ENCODE measurements around the gene MLANA. TPM values are rescaled to one million over a fixed set of nuclear protein-coding genes. Genes with fewer than 3 reads are reported as not detected.

Gene MLANA
- polyA plus RNA-seq, 1 experiment = not detected

DNA sequence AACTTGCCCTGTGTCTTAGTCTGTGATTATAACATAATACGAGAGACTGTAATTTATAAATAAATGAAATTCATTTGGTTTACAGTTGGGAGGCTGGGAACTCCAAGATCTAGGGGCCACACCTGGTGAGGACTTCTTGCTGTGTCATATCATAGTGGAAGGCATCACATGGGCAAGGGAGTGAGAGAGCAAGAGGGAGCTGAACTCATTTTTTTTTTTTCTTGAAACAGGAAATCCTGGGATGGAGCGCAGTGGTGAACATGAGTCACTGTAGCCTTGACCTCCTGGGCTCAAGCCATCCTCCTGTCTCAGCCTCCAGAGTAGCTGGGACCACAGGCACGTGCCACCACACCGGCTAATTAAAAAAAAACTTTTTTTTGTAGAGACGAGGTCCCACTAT, 7.2 kb downstream of the MLANA start:
- no peaks in the 10 kb centered on the region for H3K27me3 ChIP-seq (ENCODE audit: control insufficient read depth, insufficient read depth, low read length)
- ChIA-PET POLR2A (no interaction called here), CTCF (interaction anchor here (0.6 to 5.2 kb wide), 2 partner anchors 12 to 1053 kb away, joined by 3 to 43 read pairs; no protein-coding TSS in a partner anchor)
- no peak overlapping the region for H3K4me3 ChIP-seq (ENCODE audit: low read depth, low read length)
- TF ChIP-seq, protein P1, sequence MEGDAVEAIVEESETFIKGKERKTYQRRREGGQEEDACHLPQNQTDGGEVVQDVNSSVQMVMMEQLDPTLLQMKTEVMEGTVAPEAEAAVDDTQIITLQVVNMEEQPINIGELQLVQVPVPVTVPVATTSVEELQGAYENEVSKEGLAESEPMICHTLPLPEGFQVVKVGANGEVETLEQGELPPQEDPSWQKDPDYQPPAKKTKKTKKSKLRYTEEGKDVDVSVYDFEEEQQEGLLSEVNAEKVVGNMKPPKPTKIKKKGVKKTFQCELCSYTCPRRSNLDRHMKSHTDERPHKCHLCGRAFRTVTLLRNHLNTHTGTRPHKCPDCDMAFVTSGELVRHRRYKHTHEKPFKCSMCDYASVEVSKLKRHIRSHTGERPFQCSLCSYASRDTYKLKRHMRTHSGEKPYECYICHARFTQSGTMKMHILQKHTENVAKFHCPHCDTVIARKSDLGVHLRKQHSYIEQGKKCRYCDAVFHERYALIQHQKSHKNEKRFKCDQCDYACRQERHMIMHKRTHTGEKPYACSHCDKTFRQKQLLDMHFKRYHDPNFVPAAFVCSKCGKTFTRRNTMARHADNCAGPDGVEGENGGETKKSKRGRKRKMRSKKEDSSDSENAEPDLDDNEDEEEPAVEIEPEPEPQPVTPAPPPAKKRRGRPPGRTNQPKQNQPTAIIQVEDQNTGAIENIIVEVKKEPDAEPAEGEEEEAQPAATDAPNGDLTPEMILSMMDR (IDR thresholded peaks at IDR 0.05; ENCODE audit: insufficient read depth, low read depth, low read length) = no peak
- no peak for DNase-seq (ENCODE audit: low read depth)
- no peaks in the 10 kb centered on the region for H3K36me3 ChIP-seq (ENCODE audit: control insufficient read depth, insufficient read depth, low read length)

DNA sequence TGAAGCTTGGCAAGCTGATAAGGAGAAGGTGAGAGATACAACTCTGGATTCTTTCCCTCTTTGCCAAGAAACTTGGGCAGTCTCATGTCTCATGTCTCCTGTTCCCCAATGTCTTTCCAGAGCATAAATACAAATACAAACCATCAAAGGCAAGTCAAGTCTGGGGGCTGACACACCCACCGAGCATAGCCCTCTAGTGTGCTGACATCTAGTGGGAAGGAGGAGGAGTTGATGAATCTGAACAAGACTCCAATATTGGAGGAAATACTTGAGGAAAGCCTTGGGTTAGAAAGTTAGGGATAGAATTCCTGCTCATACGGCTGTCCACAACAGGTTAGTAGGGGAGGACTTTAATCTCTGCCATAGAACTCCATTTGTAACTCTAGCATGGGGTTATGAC, 8.6 kb downstream of the MLANA start:
- CTCF ChIA-PET = interaction anchor here (2.0 kb wide), 1 partner anchor 155 kb away, joined by 7 read pairs; no protein-coding TSS in a partner anchor
- no peak for DNase-seq (ENCODE audit: low read depth)
- POLR2A ChIA-PET = no interaction called here
- Histone ChIP-seq H3K27me3 (ENCODE audit: control insufficient read depth, insufficient read depth, low read length) (no peaks in the 10 kb centered on the region), H3K4me3 (ENCODE audit: low read depth, low read length) (no peak overlapping the region), H3K36me3 (ENCODE audit: control insufficient read depth, insufficient read depth, low read length) (no peaks in the 10 kb centered on the region)
- TF ChIP-seq, protein P1 (IDR thresholded peaks at IDR 0.05; ENCODE audit: insufficient read depth, low read depth, low read length) = no peak

DNA sequence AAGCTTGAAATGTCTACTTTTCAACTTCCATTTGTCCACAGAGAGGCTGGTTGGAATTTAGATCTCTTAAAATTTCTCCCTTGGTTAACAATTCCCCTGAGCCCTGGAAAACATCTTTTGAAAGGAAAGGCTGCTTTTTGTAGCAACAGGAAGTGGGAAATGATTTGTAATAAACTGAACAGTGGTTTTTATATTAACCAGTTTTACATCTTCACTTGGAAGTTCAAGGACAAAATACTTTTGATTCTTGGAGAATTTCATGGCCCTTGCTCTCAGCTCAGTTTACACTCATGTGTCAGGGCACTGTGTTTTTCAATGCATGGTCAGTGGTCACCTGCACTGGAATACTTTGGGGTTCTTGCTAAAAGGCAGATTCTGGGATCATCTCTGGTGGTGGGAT, 9.9 kb downstream of the MLANA start:
- DNase-seq (ENCODE audit: low read depth) = no peak
- CTCF ChIA-PET = interaction anchor here (1.0 kb wide), 1 partner anchor 15 kb away, joined by 3 read pairs; no protein-coding TSS in a partner anchor
- TF ChIP-seq, protein P1 (IDR thresholded peaks at IDR 0.05; ENCODE audit: insufficient read depth, low read depth, low read length) = no peak
- Histone ChIP-seq H3K27me3 (ENCODE audit: control insufficient read depth, insufficient read depth, low read length) (no peaks in the 10 kb centered on the region), H3K4me3 (ENCODE audit: low read depth, low read length) (no peak overlapping the region), H3K36me3 (ENCODE audit: control insufficient read depth, insufficient read depth, low read length) (no peaks in the 10 kb centered on the region)
- POLR2A ChIA-PET = no interaction called here

DNA sequence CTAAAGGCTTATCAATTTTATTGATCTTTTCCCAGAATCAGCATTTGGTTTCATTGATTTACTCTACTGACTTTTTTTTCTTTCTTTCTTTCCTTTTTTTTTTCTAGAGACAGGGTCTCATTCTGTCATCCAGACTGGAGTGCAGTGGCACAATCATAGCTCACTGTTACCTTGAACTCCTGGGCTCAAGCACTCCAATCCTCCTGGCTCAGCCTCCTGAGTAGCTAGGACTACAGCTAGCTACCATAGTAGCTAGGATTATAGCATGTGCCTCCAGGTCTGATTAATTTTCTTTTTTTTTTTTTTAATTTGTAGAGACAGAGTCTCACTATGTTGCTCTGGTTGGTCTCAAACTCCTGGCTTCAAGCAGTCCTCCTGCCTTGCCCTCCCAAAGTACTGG, 11.7 kb downstream of the MLANA start:
- Histone ChIP-seq H3K27me3 (ENCODE audit: control insufficient read depth, insufficient read depth, low read length) (no peaks in the 10 kb centered on the region), H3K4me3 (ENCODE audit: low read depth, low read length) (no peak overlapping the region), H3K36me3 (ENCODE audit: control insufficient read depth, insufficient read depth, low read length) (no peaks in the 10 kb centered on the region)
- TF ChIP-seq, protein P1 (IDR thresholded peaks at IDR 0.05; ENCODE audit: insufficient read depth, low read depth, low read length) = no peak
- ChIA-PET CTCF (no interaction called here), POLR2A (no interaction called here)
- no peak for DNase-seq (ENCODE audit: low read depth)

DNA sequence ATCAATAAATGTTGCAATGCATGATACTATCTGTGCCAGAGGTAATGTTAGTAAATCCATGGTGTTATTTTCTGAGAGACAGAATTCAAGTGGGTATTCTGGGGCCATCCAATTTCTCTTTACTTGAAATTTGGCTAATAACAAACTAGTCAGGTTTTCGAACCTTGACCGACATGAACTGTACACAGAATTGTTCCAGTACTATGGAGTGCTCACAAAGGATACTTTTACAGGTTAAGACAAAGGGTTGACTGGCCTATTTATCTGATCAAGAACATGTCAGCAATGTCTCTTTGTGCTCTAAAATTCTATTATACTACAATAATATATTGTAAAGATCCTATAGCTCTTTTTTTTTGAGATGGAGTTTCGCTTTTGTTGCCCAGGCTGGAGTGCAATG, 18.2 kb downstream of the MLANA start:
- TF ChIP-seq, protein P1 (IDR thresholded peaks at IDR 0.05; ENCODE audit: insufficient read depth, low read depth, low read length) = no peak
- Histone ChIP-seq H3K27me3 (ENCODE audit: control insufficient read depth, insufficient read depth, low read length) (no peaks in the 10 kb centered on the region), H3K36me3 (ENCODE audit: control insufficient read depth, insufficient read depth, low read length) (no peaks in the 10 kb centered on the region), H3K4me3 (ENCODE audit: low read depth, low read length) (no peak overlapping the region)
- ChIA-PET CTCF (no interaction called here), POLR2A (no interaction called here)
- DNase-seq (ENCODE audit: low read depth) = no peak

Data from BJ (cell line).